Breast epithelium (tissue), 3 donors: Measurements from ENCODE around the gene KCNG2.

ENCODE experiments used
- CTCF ChIP-seq, 3 donors: fragments of 450-650 bp; IDR thresholded peaks; one replicate each; pipeline ENCODE4 v1.5.1; 2016 to 2017; ENCODE audit warnings: antibody characterized with exemption in 3 of 3, mild to moderate bottlenecking in 3 of 3, moderate library complexity in 3 of 3
- POLR2A ChIP-seq: fragments of 450-650 bp; IDR thresholded peaks from one replicate; pipeline ENCODE4 v1.6.1; 2016; ENCODE audit warnings: antibody characterized with exemption, mild to moderate bottlenecking, moderate library complexity
- POLR2AphosphoS5 ChIP-seq, 3 donors: sonication (generic); formaldehyde crosslinking; IDR thresholded peaks; one replicate each; pipeline ENCODE4 v1.6.1; 2017; ENCODE audit warnings: antibody characterized with exemption in 3 of 3

- no peak for TF ChIP-seq CTCF (IDR thresholded peaks at IDR 0.05)
- TF ChIP-seq POLR2AphosphoS5 (IDR thresholded peaks at IDR 0.05), result no peak
- no peak for TF ChIP-seq POLR2A
Measured at GRCh38 chr18:79796531-79797405, 970 bp upstream of the KCNG2 start.
